LNCAP (cell line): ENCODE data around the gene SLC25A52.

Source experiments
- CTCF ChIP-seq: fragments of 450-650 bp; IDR thresholded peaks from 2 replicates; pipeline ENCODE4 v1.5.1; 2017; ENCODE audit warnings: mild to moderate bottlenecking

The SLC25A52 gene

GRCh38 chr18:31719363-31720006 lies 41.2 kb downstream of the SLC25A52 start:
- no peak for TF ChIP-seq CTCF

- TF ChIP-seq CTCF = no peak
These were observed 42.3 kb downstream of the SLC25A52 start for GRCh38 chr18:31718386-31718785.

- no peak for TF ChIP-seq CTCF
These were observed 44.3 kb downstream of the SLC25A52 start for GRCh38 chr18:31716362-31716761.

GRCh38 chr18:31711365-31712172 lies 49.1 kb downstream of the SLC25A52 start:
- TF ChIP-seq CTCF = no peak

GRCh38 chr18:31710826-31711225 lies 49.9 kb downstream of the SLC25A52 start:
- no peak; the same call in 1 of the 2 replicates for TF ChIP-seq CTCF
